ENCODE results near the gene TIGD3.
"Not testable (repeated sequence)": the region's sequence is repeated elsewhere in the genome, so short reads cannot be mapped to it uniquely, and the experiment has no call there.

TIGD3 gene

GRCh38 chr11:65325435-65325834, 29.1 kb upstream of the TIGD3 start:
- DNase-seq (ENCODE audit: low read depth in 2 of 2): no peak

GRCh38 chr11:65327021-65327420, 27.5 kb upstream of the TIGD3 start:
- no peak for DNase-seq (ENCODE audit: low read depth in 2 of 2)

- no peak for DNase-seq (ENCODE audit: low read depth in 2 of 2)
Observed at GRCh38 chr11:65329478-65329877, 25.1 kb upstream of the TIGD3 start.

GRCh38 chr11:65329944-65330403, 24.6 kb upstream of the TIGD3 start:
- peak; percentile 72 to 77 for DNase-seq (ENCODE audit: low read depth in 2 of 2)

- DNase-seq (ENCODE audit: low read depth in 2 of 2): no peak
Observed at GRCh38 chr11:65330544-65330943, 24.0 kb upstream of the TIGD3 start.

- not testable (repeated sequence) for DNase-seq (ENCODE audit: low read depth in 2 of 2)
Observed at GRCh38 chr11:65332591-65332990, 22.0 kb upstream of the TIGD3 start.

- no peak for DNase-seq (ENCODE audit: low read depth in 2 of 2)
Observed at GRCh38 chr11:65334696-65335295, 19.8 kb upstream of the TIGD3 start.

GRCh38 chr11:65338676-65339075, 15.9 kb upstream of the TIGD3 start:
- no peak for DNase-seq (ENCODE audit: low read depth in 2 of 2)

GRCh38 chr11:65340226-65340625, 14.3 kb upstream of the TIGD3 start:
- DNase-seq (ENCODE audit: low read depth in 2 of 2): no peak

- DNase-seq (ENCODE audit: low read depth in 2 of 2): no peak
Observed at GRCh38 chr11:65341856-65342255, 12.7 kb upstream of the TIGD3 start.

- no peak for DNase-seq (ENCODE audit: low read depth in 2 of 2)
Observed at GRCh38 chr11:65351511-65351910, 3.0 kb upstream of the TIGD3 start.

- no peak for DNase-seq (ENCODE audit: low read depth in 2 of 2)
Observed at GRCh38 chr11:65352783-65353182, 1.8 kb upstream of the TIGD3 start.

GRCh38 chr11:65353376-65353775, 1.2 kb upstream of the TIGD3 start:
- no peak for DNase-seq (ENCODE audit: low read depth in 2 of 2)

- no peak for DNase-seq (ENCODE audit: low read depth in 2 of 2)
Observed at GRCh38 chr11:65353900-65354264, 669 bp upstream of the TIGD3 start.

GRCh38 chr11:65355013-65355775, 643 bp downstream of the TIGD3 start:
- peak; percentile 22 to 23 for DNase-seq (ENCODE audit: low read depth in 2 of 2)

GRCh38 chr11:65355776-65356393, 1.3 kb downstream of the TIGD3 start:
- DNase-seq (ENCODE audit: low read depth in 2 of 2): no peak

- no peak for DNase-seq (ENCODE audit: low read depth in 2 of 2)
Observed at GRCh38 chr11:65356394-65356972, 1.9 kb downstream of the TIGD3 start.

- no peak for DNase-seq (ENCODE audit: low read depth in 2 of 2)
Observed at GRCh38 chr11:65357856-65358356, 3.4 kb downstream of the TIGD3 start.

- no peak for DNase-seq (ENCODE audit: low read depth in 2 of 2)
Observed at GRCh38 chr11:65362320-65362931, 7.9 kb downstream of the TIGD3 start.

- DNase-seq (ENCODE audit: low read depth in 2 of 2): no peak
Observed at GRCh38 chr11:65362966-65363365, 8.4 kb downstream of the TIGD3 start.

- DNase-seq (ENCODE audit: low read depth in 2 of 2): no peak
Observed at GRCh38 chr11:65363770-65364169, 9.2 kb downstream of the TIGD3 start.

GRCh38 chr11:65366340-65366773, 11.8 kb downstream of the TIGD3 start:
- no peak for DNase-seq (ENCODE audit: low read depth in 2 of 2)
